Liver (tissue), 3 donors: ENCODE results near the gene PAMR1.

Experiments used
- ATF3 ChIP-seq: IDR thresholded peaks from 2 replicates; pipeline ENCODE4 v1.6.1; 2016; ENCODE audit warnings: antibody characterized with exemption
- GABPA ChIP-seq, 2 donors: IDR thresholded peaks in 1 of 2; conservative IDR thresholded peaks in 1 of 2; 2 replicates each; pipeline ENCODE4 v1.6.1; 2016; ENCODE audit warnings: antibody characterized with exemption in 2 of 2, mild to moderate bottlenecking in 1 of 2, moderate library complexity in 1 of 2
- TF ChIP-seq, protein P1 (sequence below): fragments of 150-350 bp; IDR thresholded peaks from 2 replicates; pipeline ENCODE4 v1.5.1; 2017; ENCODE audit warnings: improper control_type of control experiment, low read depth, low read length; ENCODE audit not compliant: missing input control
- donor health status: healthy.
- donor health status: healthy.

DNA sequence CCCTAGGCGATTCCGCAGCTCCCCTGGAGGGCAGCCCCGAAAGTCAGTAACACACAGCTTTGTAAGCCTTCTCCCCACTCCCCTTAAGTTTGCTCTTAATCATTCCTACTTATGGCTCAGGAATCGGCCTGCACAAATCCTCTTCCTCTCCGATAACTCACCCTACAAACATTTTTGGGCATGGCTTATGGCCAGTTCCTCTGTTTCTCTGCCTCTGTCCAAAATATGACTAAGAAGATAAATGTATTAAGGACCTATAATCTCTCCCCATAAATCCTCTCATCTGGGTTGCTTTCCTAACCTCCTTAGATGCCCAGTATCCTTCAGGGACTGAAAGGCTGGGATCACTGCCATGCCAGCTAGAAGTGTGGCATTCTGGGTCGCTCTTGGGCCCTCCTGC lies 41.0 kb downstream of the PAMR1 start:
- TF ChIP-seq ATF3 (no peak), GABPA (IDR thresholded peaks at IDR 0.05 in 1 of 2, conservative IDR thresholded peaks at IDR 0.05 in 1 of 2) (no peak)
- TF ChIP-seq, protein P1, sequence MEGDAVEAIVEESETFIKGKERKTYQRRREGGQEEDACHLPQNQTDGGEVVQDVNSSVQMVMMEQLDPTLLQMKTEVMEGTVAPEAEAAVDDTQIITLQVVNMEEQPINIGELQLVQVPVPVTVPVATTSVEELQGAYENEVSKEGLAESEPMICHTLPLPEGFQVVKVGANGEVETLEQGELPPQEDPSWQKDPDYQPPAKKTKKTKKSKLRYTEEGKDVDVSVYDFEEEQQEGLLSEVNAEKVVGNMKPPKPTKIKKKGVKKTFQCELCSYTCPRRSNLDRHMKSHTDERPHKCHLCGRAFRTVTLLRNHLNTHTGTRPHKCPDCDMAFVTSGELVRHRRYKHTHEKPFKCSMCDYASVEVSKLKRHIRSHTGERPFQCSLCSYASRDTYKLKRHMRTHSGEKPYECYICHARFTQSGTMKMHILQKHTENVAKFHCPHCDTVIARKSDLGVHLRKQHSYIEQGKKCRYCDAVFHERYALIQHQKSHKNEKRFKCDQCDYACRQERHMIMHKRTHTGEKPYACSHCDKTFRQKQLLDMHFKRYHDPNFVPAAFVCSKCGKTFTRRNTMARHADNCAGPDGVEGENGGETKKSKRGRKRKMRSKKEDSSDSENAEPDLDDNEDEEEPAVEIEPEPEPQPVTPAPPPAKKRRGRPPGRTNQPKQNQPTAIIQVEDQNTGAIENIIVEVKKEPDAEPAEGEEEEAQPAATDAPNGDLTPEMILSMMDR, result no peak
